Keratinocyte (primary cell): ENCODE data around the gene PUDP. TPM values are rescaled to one million over a fixed set of nuclear protein-coding genes. Genes with fewer than 3 reads are reported as not detected.

ENCODE experiments used
- DNase-seq: peaks from one replicate; pipeline ENCODE4 v3.0.0-alpha.2; 2011; ENCODE audit warnings: low read depth, missing footprints, low spot score
- FAIRE-seq: peaks from 2 replicates; lab custom pipeline; 2011; peaks lifted over from hg19 to GRCh38; lab: Jason Lieb, UNC
- H2AFZ ChIP-seq: 2 replicates; pipeline ENCODE4 v1.6.0; 2012; ENCODE audit warnings: low read length, control low read depth, inconsistent platforms; ENCODE audit not compliant: control insufficient read depth
- H3K27ac ChIP-seq: 2 replicates; pipeline ENCODE4 v1.5.1; 2011; ENCODE audit warnings: low read length; ENCODE audit not compliant: control insufficient read depth, insufficient read depth
- H3K27me3 ChIP-seq: 3 replicates; pipeline ENCODE4 v1.6.0; 2011; ENCODE audit warnings: low read length; ENCODE audit not compliant: control insufficient read depth, insufficient read depth; ENCODE audit errors: extremely low read depth
- H3K36me3 ChIP-seq, 2 experiments: 2 replicates in 1 of 2; 3 replicates in 1 of 2; pipeline ENCODE4 v1.5.1; 2011; ENCODE audit warnings: low read length in 2 of 2, mild to moderate bottlenecking in 1 of 2; ENCODE audit not compliant: control insufficient read depth in 2 of 2, insufficient read depth in 2 of 2; ENCODE audit errors: extremely low read depth in 1 of 2
- H3K4me1 ChIP-seq: 3 replicates; pipeline ENCODE4 v1.5.1; 2011; ENCODE audit warnings: low read length; ENCODE audit not compliant: control insufficient read depth, insufficient read depth; ENCODE audit errors: extremely low read depth
- H3K4me2 ChIP-seq: 3 replicates; pipeline ENCODE4 v1.6.0; 2011; ENCODE audit warnings: low read depth, low read length; ENCODE audit not compliant: control insufficient read depth, insufficient read depth; ENCODE audit errors: extremely low read depth
- H3K4me3 ChIP-seq, 3 experiments: fragments of 200-600 bp in 1 of 3; sonication (generic) in 1 of 3; 2 replicates in 2 of 3; 3 replicates in 1 of 3; pipeline ENCODE4 v1.5.1; 2011 to 2016; ENCODE audit warnings: low read length in 3 of 3, mild to moderate bottlenecking in 3 of 3, control low read depth in 2 of 3, inconsistent platforms in 1 of 3, low read depth in 1 of 3, mixed read lengths in 1 of 3, mixed run types in 1 of 3, moderate library complexity in 1 of 3; ENCODE audit not compliant: control insufficient read depth in 2 of 3, insufficient read depth in 2 of 3; ENCODE audit errors: extremely low read depth in 1 of 3
- H3K79me2 ChIP-seq: 2 replicates; pipeline ENCODE4 v1.6.0; 2012; ENCODE audit warnings: low read length; ENCODE audit not compliant: control insufficient read depth, insufficient read depth
- H3K9ac ChIP-seq: 3 replicates; pipeline ENCODE4 v1.6.0; 2011; ENCODE audit warnings: low read length; ENCODE audit not compliant: control insufficient read depth, insufficient read depth; ENCODE audit errors: extremely low read depth
- H3K9me1 ChIP-seq: 3 replicates; pipeline ENCODE4 v1.6.0; 2011; ENCODE audit warnings: low read length; ENCODE audit not compliant: control insufficient read depth, insufficient read depth; ENCODE audit errors: extremely low read depth
- H3K9me3 ChIP-seq: 2 replicates; pipeline ENCODE4 v1.5.1; 2012; ENCODE audit warnings: low read depth, low read length; ENCODE audit not compliant: control insufficient read depth
- H4K20me1 ChIP-seq: 3 replicates; pipeline ENCODE4 v1.6.0; 2011; ENCODE audit warnings: low read length; ENCODE audit not compliant: control insufficient read depth, insufficient read depth; ENCODE audit errors: extremely low read depth
- CTCF ChIP-seq, 3 experiments: IDR thresholded peaks in 1 of 3; conservative IDR thresholded peaks in 1 of 3; optimal IDR thresholded peaks in 1 of 3; 2 replicates in 2 of 3; 3 replicates in 1 of 3; pipeline versions ENCODE3 to v1.5.1; 2011; ENCODE audit warnings: low read length in 3 of 3, mild to moderate bottlenecking in 3 of 3, moderate library complexity in 2 of 3, control low read depth in 1 of 3, inconsistent platforms in 1 of 3; ENCODE audit not compliant: insufficient read depth in 2 of 3; ENCODE audit errors: extremely low read depth in 1 of 3
- EZH2 ChIP-seq: IDR thresholded peaks from one replicate; pipeline ENCODE4 v1.6.1; 2012; ENCODE audit warnings: inconsistent platforms, mild to moderate bottlenecking, low read length, moderate library complexity
- dilution Hi-C: fragments of 300-500 bp; cut with MboI; formaldehyde crosslinking; loops from one replicate; pipeline ENCODE4 v1.7.0; 2020; ENCODE audit warnings: low sequenced_read_pairs; ENCODE audit not compliant: extremely low pct_ligation_motif_present
- polyA plus RNA-seq, 5 experiments: library from polyadenylated mRNA; depleted of rRNA in 3 of 5; stranded (reverse) in 3 of 5; stranded (forward) in 1 of 5; unstranded in 1 of 5; fragments of >200 nt; gene quantifications; 1 replicate in 1 of 5; 2 replicates in 3 of 5; 3 replicates in 1 of 5; pipeline versions ENCODE4 v1.2.1 to v1.2.3, GENCODE V29; 2011 to 2012; ENCODE audit warnings: missing spikeins in 2 of 5, low read depth in 1 of 5, low replicate concordance in 1 of 5

PUDP gene
- polyA plus RNA-seq, 1 donor (not counting 4 experiments of a cell fraction or from before 2014, with no cell fraction given) = 48.0 TPM

- Histone ChIP-seq H3K27ac (no peak overlapping the region), H3K9me1 (no peaks in the 10 kb centered on the region), H3K79me2 (no peaks in the 10 kb centered on the region), H3K9me3 (no peaks in the 10 kb centered on the region), H3K9ac (no peak overlapping the region), H3K27me3 (no peaks in the 10 kb centered on the region), H2AFZ (no peak overlapping the region), H3K4me3 (no peak overlapping the region), H3K36me3 (no peaks in the 10 kb centered on the region), H4K20me1 (peaks cover 18% of the 10 kb centered on the region), H3K4me1 (peaks cover 5% of the 10 kb centered on the region), H3K4me2 (no peak overlapping the region)
- FAIRE-seq (no peak), DNase-seq (no peak)
- TF ChIP-seq EZH2 (no peak), CTCF (optimal IDR thresholded peaks at IDR 0.05 in 1 of 3, IDR thresholded peaks at IDR 0.05 in 1 of 3, conservative IDR thresholded peaks at IDR 0.05 in 1 of 3; ENCODE audit: extremely low read depth in 1 of 3, insufficient read depth in 2 of 3, low read length in 3 of 3) (peak in 1 of 3 experiments; percentile 36)
- dilution Hi-C loops = no loop called here
Measured at GRCh38 chrX:7088968-7089615, 58.9 kb downstream of the PUDP start.

- no peak overlapping the region for H3K4me2 ChIP-seq
- H3K9me3 ChIP-seq = no peaks in the 10 kb centered on the region
- H3K27ac ChIP-seq = no peak overlapping the region
- H4K20me1 ChIP-seq = peaks cover 38% of the 10 kb centered on the region
- no peak overlapping the region for H3K4me3 ChIP-seq
- peaks cover 12% of the 10 kb centered on the region for H3K4me1 ChIP-seq
- TF ChIP-seq CTCF (optimal IDR thresholded peaks at IDR 0.05 in 1 of 3, IDR thresholded peaks at IDR 0.05 in 1 of 3, conservative IDR thresholded peaks at IDR 0.05 in 1 of 3; ENCODE audit: extremely low read depth in 1 of 3, insufficient read depth in 2 of 3, low read length in 3 of 3) (no peak), EZH2 (no peak)
- H3K9me1 ChIP-seq = no peaks in the 10 kb centered on the region
- FAIRE-seq (no peak), DNase-seq (no peak)
- no peak overlapping the region for H2AFZ ChIP-seq
- no peaks in the 10 kb centered on the region for H3K27me3 ChIP-seq
- no peak overlapping the region for H3K9ac ChIP-seq
- dilution Hi-C loops = no loop called here
- peaks cover 2% of the 10 kb centered on the region in 2 experiments for H3K36me3 ChIP-seq
- no peaks in the 10 kb centered on the region for H3K79me2 ChIP-seq
Measured at GRCh38 chrX:7086384-7086783, 61.6 kb downstream of the PUDP start.
